Measurements from ENCODE around the gene PADI1.

DNA sequence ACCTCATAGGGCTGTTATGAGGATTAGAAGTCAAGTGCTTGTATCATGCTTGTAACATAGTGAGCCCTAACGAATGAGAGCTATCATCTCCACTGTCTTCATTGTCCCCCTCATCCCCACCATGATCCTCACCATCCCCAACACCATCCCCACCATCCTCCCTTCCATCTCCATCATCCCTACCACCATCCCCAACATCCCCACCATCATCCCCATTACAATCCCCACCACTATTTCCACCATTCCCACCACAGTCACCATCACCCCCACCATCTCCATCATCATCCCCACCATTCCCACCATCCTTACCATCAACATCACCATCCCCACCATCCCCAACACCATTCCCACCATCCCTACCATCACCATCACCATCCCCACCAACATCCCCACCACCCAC is 39.1 kb upstream of the PADI1 start:
- TF ChIP-seq YY1 (IDR thresholded peaks at IDR 0.05; ENCODE audit: insufficient read depth, insufficient read length), result no peak
- TF ChIP-seq SUZ12 (IDR thresholded peaks at IDR 0.05; ENCODE audit: extremely low read depth, insufficient read depth, insufficient read length), result no peak
- TF ChIP-seq ZNF274 (IDR thresholded peaks at IDR 0.05; ENCODE audit: low read depth, low read length), result no peak

Data from NT2/D1 (cell line).